PFSK-1 (cell line): ENCODE results near the gene G0S2.

Source experiments
- FOXP2 ChIP-seq: optimal IDR thresholded peaks from 2 replicates; pipeline ENCODE3; 2011; ENCODE audit warnings: borderline replicate concordance, control low read depth, inconsistent platforms; ENCODE audit not compliant: insufficient read depth; ENCODE audit errors: extremely low read length, extremely low read depth
- POLR2AphosphoS5 ChIP-seq: IDR thresholded peaks from 2 replicates; pipeline ENCODE4 v1.6.1; 2012; ENCODE audit warnings: low read depth, mild to moderate bottlenecking, control low read depth, low read length, moderate library complexity
- REST ChIP-seq, 2 experiments: IDR thresholded peaks; 2 replicates each; pipeline versions ENCODE4 v1.6.1 to v1.8.0; 2011 to 2012; ENCODE audit warnings: low read depth in 2 of 2, low read length in 2 of 2, control low read depth in 1 of 2, inconsistent platforms in 1 of 2, mild to moderate bottlenecking in 1 of 2, moderate library complexity in 1 of 2; ENCODE audit not compliant: insufficient read depth in 1 of 2
- SIN3A ChIP-seq: IDR thresholded peaks from 2 replicates; pipeline ENCODE4 v1.6.1; 2012; ENCODE audit warnings: mild to moderate bottlenecking, low read length, moderate library complexity, borderline replicate concordance; ENCODE audit not compliant: insufficient read depth
- TAF1 ChIP-seq: IDR thresholded peaks from 2 replicates; pipeline ENCODE4 v1.6.1; 2012; ENCODE audit warnings: low read length, control low read depth, borderline replicate concordance; ENCODE audit not compliant: insufficient read depth

G0S2 gene

GRCh38 chr1:209633335-209633997, 41.7 kb upstream of the G0S2 start:
- no peak for TF ChIP-seq TAF1
- no peak for TF ChIP-seq FOXP2
- no peak for TF ChIP-seq REST (IDR thresholded peaks at IDR 0.05; ENCODE audit: insufficient read depth in 1 of 2, low read depth in 2 of 2, low read length in 2 of 2)
- TF ChIP-seq POLR2AphosphoS5, result no peak
- no peak for TF ChIP-seq SIN3A

GRCh38 chr1:209634005-209634737, 41.0 kb upstream of the G0S2 start:
- no peak for TF ChIP-seq SIN3A
- no peak for TF ChIP-seq POLR2AphosphoS5
- TF ChIP-seq TAF1, result no peak
- no peak for TF ChIP-seq FOXP2
- TF ChIP-seq REST (IDR thresholded peaks at IDR 0.05; ENCODE audit: insufficient read depth in 1 of 2, low read depth in 2 of 2, low read length in 2 of 2), result no peak

- TF ChIP-seq SIN3A (no peak), REST (IDR thresholded peaks at IDR 0.05; ENCODE audit: insufficient read depth in 1 of 2, low read depth in 2 of 2, low read length in 2 of 2) (no peak), TAF1 (no peak), POLR2AphosphoS5 (no peak), FOXP2 (no peak)
Measured at GRCh38 chr1:209635850-209636249, 39.4 kb upstream of the G0S2 start.

- no peak for TF ChIP-seq REST (IDR thresholded peaks at IDR 0.05; ENCODE audit: insufficient read depth in 1 of 2, low read depth in 2 of 2, low read length in 2 of 2)
- TF ChIP-seq SIN3A, result no peak
- no peak for TF ChIP-seq FOXP2
- no peak for TF ChIP-seq TAF1
- no peak for TF ChIP-seq POLR2AphosphoS5
Measured at GRCh38 chr1:209641832-209642172, 33.4 kb upstream of the G0S2 start.
